PFSK-1 (cell line): Measurements from ENCODE around the gene PRPF40B.

Experiments used
- FOXP2 ChIP-seq: optimal IDR thresholded peaks from 2 replicates; pipeline ENCODE3; 2011; ENCODE audit warnings: borderline replicate concordance, control low read depth, inconsistent platforms; ENCODE audit not compliant: insufficient read depth; ENCODE audit errors: extremely low read length, extremely low read depth
- POLR2AphosphoS5 ChIP-seq: IDR thresholded peaks from 2 replicates; pipeline ENCODE4 v1.6.1; 2012; ENCODE audit warnings: low read depth, mild to moderate bottlenecking, control low read depth, low read length, moderate library complexity
- SIN3A ChIP-seq: IDR thresholded peaks from 2 replicates; pipeline ENCODE4 v1.6.1; 2012; ENCODE audit warnings: mild to moderate bottlenecking, low read length, moderate library complexity, borderline replicate concordance; ENCODE audit not compliant: insufficient read depth
- TAF1 ChIP-seq: IDR thresholded peaks from 2 replicates; pipeline ENCODE4 v1.6.1; 2012; ENCODE audit warnings: low read length, control low read depth, borderline replicate concordance; ENCODE audit not compliant: insufficient read depth
- TF ChIP-seq, protein P1 (sequence below), 2 experiments: IDR thresholded peaks; 2 replicates each; pipeline versions ENCODE4 v1.6.1 to v1.8.0; 2011 to 2012; ENCODE audit warnings: low read depth in 2 of 2, low read length in 2 of 2, control low read depth in 1 of 2, inconsistent platforms in 1 of 2, mild to moderate bottlenecking in 1 of 2, moderate library complexity in 1 of 2; ENCODE audit not compliant: insufficient read depth in 1 of 2

The PRPF40B gene

DNA sequence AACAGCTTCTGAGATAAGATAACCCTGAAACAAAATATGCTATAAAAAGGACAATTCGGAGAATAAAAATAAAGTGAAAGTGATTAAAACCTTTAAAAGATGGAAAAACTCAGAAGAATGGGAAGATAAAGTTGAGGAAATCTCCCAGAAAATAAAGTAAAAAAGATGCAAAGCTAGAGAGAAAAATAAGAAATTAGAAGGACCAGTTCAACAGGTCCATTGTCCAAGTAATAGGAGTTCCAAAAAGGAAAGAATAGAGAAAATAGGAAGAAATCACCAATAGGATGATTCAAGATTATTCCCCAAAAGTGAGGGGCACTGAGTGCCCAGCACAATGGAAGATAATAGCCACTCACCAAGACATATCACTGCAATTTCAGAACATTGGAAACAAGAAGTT is 4.8 kb upstream of the PRPF40B start:
- TF ChIP-seq SIN3A, result no peak
- no peak for TF ChIP-seq POLR2AphosphoS5
- TF ChIP-seq, protein P1, sequence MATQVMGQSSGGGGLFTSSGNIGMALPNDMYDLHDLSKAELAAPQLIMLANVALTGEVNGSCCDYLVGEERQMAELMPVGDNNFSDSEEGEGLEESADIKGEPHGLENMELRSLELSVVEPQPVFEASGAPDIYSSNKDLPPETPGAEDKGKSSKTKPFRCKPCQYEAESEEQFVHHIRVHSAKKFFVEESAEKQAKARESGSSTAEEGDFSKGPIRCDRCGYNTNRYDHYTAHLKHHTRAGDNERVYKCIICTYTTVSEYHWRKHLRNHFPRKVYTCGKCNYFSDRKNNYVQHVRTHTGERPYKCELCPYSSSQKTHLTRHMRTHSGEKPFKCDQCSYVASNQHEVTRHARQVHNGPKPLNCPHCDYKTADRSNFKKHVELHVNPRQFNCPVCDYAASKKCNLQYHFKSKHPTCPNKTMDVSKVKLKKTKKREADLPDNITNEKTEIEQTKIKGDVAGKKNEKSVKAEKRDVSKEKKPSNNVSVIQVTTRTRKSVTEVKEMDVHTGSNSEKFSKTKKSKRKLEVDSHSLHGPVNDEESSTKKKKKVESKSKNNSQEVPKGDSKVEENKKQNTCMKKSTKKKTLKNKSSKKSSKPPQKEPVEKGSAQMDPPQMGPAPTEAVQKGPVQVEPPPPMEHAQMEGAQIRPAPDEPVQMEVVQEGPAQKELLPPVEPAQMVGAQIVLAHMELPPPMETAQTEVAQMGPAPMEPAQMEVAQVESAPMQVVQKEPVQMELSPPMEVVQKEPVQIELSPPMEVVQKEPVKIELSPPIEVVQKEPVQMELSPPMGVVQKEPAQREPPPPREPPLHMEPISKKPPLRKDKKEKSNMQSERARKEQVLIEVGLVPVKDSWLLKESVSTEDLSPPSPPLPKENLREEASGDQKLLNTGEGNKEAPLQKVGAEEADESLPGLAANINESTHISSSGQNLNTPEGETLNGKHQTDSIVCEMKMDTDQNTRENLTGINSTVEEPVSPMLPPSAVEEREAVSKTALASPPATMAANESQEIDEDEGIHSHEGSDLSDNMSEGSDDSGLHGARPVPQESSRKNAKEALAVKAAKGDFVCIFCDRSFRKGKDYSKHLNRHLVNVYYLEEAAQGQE (IDR thresholded peaks at IDR 0.05; ENCODE audit: insufficient read depth in 1 of 2, low read depth in 2 of 2, low read length in 2 of 2), result no peak
- TF ChIP-seq TAF1, result no peak
- TF ChIP-seq FOXP2, result no peak

- no peak for TF ChIP-seq SIN3A
- no peak for TF ChIP-seq FOXP2
- no peak for TF ChIP-seq TAF1
- TF ChIP-seq, protein P1 (IDR thresholded peaks at IDR 0.05; ENCODE audit: insufficient read depth in 1 of 2, low read depth in 2 of 2, low read length in 2 of 2), result no peak
- TF ChIP-seq POLR2AphosphoS5, result no peak
Observed at GRCh38 chr12:49619286-49619685, 4.1 kb upstream of the PRPF40B start.

DNA sequence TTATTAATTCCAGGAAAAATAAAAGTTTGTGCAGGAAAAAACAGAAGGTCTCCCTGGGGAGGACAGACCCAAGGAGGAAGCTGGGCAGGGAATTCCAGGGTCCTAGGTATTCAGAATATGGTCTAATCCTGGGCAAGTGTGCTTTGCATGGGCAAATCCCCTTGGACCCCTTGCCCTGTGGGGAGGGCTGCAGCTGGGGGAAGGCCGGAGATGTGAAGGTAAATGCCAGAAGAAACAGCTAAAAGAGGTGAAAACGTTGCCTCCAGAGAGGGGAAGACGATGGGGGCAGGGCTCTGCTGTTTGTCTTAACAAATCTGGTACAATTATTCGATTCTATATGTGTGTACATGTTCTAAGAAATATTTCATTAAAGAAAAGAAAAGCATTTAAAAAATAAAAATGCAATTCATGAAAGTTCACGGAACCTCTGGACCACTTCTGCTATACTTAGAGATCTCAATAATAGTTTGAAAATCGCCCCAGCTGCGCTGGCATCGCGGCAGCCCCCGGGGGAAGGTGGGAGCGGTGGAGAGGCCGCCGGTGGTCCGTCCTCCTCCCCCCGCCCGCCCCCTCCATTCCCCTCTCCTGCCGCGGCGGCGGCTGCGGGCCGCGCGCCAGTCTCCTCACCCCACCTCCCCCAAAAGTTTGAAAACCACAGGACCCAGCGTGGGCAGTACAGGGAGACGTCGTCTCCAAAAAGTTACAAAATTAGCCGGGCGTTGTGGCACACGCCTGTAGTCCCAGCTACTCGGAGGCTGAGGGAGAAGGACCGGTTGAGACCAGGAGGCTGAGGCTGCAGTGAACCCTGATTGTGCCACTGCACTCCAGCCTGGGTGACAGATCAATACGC is 1.5 kb upstream of the PRPF40B start:
- no peak for TF ChIP-seq FOXP2
- TF ChIP-seq SIN3A, result no peak
- no peak for TF ChIP-seq POLR2AphosphoS5
- TF ChIP-seq, protein P1 (IDR thresholded peaks at IDR 0.05; ENCODE audit: insufficient read depth in 1 of 2, low read depth in 2 of 2, low read length in 2 of 2), result no peak
- TF ChIP-seq TAF1, result no peak

- TF ChIP-seq SIN3A (no peak), POLR2AphosphoS5 (no peak), TAF1 (no peak)
- TF ChIP-seq, protein P1 (IDR thresholded peaks at IDR 0.05; ENCODE audit: insufficient read depth in 1 of 2, low read depth in 2 of 2, low read length in 2 of 2), result no peak
Observed at GRCh38 chr12:49622501-49623141, 740 bp upstream of the PRPF40B start.
